Measurements from ENCODE around the gene ANKS1B.

DNA sequence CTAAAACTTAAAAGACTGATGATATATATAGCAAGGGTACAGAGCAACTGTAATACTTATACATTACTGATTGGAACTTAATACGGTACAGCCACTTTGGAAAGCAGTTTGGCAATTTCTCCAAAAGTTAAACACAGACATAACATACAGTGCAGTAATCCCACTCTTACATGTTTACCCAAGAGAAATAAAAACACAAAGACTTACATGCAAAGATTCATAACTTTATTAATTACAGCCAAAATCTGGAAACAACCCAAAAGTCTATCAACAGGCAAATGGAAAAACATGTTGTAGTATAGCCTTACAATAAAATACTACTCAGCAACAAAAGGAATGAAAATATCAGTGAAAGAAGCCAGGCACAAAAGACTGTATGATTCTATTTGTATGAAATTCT is 252.6 kb downstream of the ANKS1B start:
- TF ChIP-seq RFX5 (IDR thresholded peaks at IDR 0.05; ENCODE audit: low read depth, low read length) (no peak), POLR2A (IDR thresholded peaks at IDR 0.05; ENCODE audit: low read depth, low read length) (no peak), MXI1 (IDR thresholded peaks at IDR 0.05; ENCODE audit: borderline replicate concordance, low read depth, low read length) (no peak), BHLHE40 (IDR thresholded peaks at IDR 0.05; ENCODE audit: low read depth, low read length) (no peak), FOS (IDR thresholded peaks at IDR 0.05; ENCODE audit: low read depth, low read length) (no peak), MAFK (IDR thresholded peaks at IDR 0.05; ENCODE audit: low read depth, low read length) (no peak), SMC3 (IDR thresholded peaks at IDR 0.05; ENCODE audit: low read depth, low read length) (no peak)
- TF ChIP-seq, protein P1, sequence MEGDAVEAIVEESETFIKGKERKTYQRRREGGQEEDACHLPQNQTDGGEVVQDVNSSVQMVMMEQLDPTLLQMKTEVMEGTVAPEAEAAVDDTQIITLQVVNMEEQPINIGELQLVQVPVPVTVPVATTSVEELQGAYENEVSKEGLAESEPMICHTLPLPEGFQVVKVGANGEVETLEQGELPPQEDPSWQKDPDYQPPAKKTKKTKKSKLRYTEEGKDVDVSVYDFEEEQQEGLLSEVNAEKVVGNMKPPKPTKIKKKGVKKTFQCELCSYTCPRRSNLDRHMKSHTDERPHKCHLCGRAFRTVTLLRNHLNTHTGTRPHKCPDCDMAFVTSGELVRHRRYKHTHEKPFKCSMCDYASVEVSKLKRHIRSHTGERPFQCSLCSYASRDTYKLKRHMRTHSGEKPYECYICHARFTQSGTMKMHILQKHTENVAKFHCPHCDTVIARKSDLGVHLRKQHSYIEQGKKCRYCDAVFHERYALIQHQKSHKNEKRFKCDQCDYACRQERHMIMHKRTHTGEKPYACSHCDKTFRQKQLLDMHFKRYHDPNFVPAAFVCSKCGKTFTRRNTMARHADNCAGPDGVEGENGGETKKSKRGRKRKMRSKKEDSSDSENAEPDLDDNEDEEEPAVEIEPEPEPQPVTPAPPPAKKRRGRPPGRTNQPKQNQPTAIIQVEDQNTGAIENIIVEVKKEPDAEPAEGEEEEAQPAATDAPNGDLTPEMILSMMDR (conservative IDR thresholded peaks at IDR 0.05; ENCODE audit: low read depth, low read length) = no peak
- TF ChIP-seq, protein P2, sequence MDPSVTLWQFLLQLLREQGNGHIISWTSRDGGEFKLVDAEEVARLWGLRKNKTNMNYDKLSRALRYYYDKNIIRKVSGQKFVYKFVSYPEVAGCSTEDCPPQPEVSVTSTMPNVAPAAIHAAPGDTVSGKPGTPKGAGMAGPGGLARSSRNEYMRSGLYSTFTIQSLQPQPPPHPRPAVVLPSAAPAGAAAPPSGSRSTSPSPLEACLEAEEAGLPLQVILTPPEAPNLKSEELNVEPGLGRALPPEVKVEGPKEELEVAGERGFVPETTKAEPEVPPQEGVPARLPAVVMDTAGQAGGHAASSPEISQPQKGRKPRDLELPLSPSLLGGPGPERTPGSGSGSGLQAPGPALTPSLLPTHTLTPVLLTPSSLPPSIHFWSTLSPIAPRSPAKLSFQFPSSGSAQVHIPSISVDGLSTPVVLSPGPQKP (IDR thresholded peaks at IDR 0.05; ENCODE audit: borderline replicate concordance, low read depth, low read length) = no peak
- TF ChIP-seq, protein P3, sequence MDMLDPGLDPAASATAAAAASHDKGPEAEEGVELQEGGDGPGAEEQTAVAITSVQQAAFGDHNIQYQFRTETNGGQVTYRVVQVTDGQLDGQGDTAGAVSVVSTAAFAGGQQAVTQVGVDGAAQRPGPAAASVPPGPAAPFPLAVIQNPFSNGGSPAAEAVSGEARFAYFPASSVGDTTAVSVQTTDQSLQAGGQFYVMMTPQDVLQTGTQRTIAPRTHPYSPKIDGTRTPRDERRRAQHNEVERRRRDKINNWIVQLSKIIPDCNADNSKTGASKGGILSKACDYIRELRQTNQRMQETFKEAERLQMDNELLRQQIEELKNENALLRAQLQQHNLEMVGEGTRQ (IDR thresholded peaks at IDR 0.05; ENCODE audit: low read depth, low read length) = no peak

Data from IMR-90 (cell line).